HUES48 (cell line): ENCODE results near the gene WNT7B.

Experiments used
- H3K27ac ChIP-seq: one replicate; pipeline ENCODE4 v1.7.0; 2013; ENCODE audit warnings: low read depth, low read length, inconsistent platforms
- H3K27me3 ChIP-seq: 2 replicates; pipeline ENCODE4 v1.6.1; 2013; ENCODE audit warnings: mild to moderate bottlenecking, low read length; ENCODE audit not compliant: control insufficient read depth, insufficient read depth
- H3K36me3 ChIP-seq: 2 replicates; pipeline ENCODE4 v1.6.1; 2013; ENCODE audit warnings: low read length; ENCODE audit not compliant: control insufficient read depth, insufficient read depth
- H3K4me1 ChIP-seq: 2 replicates; pipeline ENCODE4 v1.6.1; 2013; ENCODE audit warnings: mild to moderate bottlenecking, low read length; ENCODE audit not compliant: control insufficient read depth, insufficient read depth
- H3K4me3 ChIP-seq: 2 replicates; pipeline ENCODE4 v1.5.1; 2013; ENCODE audit warnings: mild to moderate bottlenecking, low read depth, low read length
- H3K9ac ChIP-seq: 2 replicates; pipeline ENCODE4 v1.6.1; 2013; ENCODE audit warnings: mild to moderate bottlenecking, low read depth, low read length, moderate library complexity
- H3K9me3 ChIP-seq: 2 replicates; pipeline ENCODE4 v1.6.1; 2013; ENCODE audit warnings: low read length; ENCODE audit not compliant: control insufficient read depth, insufficient read depth

The WNT7B gene

DNA sequence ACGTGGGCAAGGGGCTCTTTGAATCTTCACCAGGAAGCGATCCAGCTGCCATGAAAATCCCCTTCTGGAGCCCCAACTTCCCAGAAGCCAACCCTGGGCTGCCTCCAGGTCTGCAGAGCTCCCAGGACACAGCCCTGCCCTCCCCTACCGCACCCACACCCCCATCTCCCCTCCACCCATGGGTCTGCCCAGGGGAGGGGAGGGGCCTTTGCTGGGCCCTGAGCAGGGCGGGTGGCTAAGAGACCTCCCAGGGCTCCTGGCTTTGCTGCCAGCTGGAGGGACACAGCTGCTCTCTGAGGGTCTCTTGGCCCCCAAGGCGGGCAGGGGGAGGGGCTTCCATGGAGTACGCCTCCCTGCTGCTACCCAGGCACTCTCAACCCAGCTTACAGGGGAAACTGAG lies 64.1 kb downstream of the WNT7B start:
- no peaks in the 10 kb centered on the region for H3K4me1 ChIP-seq
- H3K4me3 ChIP-seq, result no peak overlapping the region
- H3K9me3 ChIP-seq, result no peaks in the 10 kb centered on the region
- H3K9ac ChIP-seq, result no peak overlapping the region
- no peak overlapping the region for H3K27ac ChIP-seq
- no peaks in the 10 kb centered on the region for H3K27me3 ChIP-seq
- no peaks in the 10 kb centered on the region for H3K36me3 ChIP-seq

- no peaks in the 10 kb centered on the region for H3K9me3 ChIP-seq
- H3K27ac ChIP-seq, result no peak overlapping the region
- no peak overlapping the region for H3K4me3 ChIP-seq
- no peak overlapping the region for H3K9ac ChIP-seq
- H3K36me3 ChIP-seq, result no peaks in the 10 kb centered on the region
- no peaks in the 10 kb centered on the region for H3K4me1 ChIP-seq
- H3K27me3 ChIP-seq, result no peaks in the 10 kb centered on the region
These were observed 65.2 kb downstream of the WNT7B start for GRCh38 chr22:45911601-45912271.

DNA sequence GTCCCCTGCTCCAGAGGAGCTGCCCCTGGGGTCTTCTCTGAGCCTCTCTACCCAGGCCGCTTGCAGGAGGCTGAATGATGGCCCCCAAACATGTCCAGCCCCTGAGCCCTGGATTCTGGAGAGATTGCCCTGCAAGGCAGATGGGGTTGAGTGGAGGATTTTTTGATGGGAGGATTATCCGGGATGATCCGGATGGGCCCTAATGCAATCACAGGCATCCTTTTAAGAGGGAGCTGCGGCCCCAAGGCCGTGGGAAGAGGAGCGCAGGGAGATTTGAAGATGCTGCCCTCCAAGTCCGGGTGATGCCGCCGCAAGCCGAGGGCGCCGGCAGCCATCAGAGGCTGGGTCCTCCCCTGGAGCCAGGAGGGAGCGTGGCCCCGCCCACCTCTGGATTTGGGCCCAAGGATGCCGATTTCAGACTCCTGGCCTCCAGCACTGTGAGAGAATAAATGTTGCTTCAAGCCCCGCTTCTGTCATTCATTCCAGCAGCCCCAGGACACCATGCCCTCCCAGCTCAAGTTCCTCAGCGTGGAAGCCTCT lies 66.0 kb downstream of the WNT7B start:
- Histone ChIP-seq H3K9me3 (no peaks in the 10 kb centered on the region), H3K36me3 (no peaks in the 10 kb centered on the region), H3K27me3 (no peaks in the 10 kb centered on the region), H3K27ac (no peak overlapping the region), H3K9ac (no peak overlapping the region), H3K4me3 (no peak overlapping the region), H3K4me1 (no peaks in the 10 kb centered on the region)

DNA sequence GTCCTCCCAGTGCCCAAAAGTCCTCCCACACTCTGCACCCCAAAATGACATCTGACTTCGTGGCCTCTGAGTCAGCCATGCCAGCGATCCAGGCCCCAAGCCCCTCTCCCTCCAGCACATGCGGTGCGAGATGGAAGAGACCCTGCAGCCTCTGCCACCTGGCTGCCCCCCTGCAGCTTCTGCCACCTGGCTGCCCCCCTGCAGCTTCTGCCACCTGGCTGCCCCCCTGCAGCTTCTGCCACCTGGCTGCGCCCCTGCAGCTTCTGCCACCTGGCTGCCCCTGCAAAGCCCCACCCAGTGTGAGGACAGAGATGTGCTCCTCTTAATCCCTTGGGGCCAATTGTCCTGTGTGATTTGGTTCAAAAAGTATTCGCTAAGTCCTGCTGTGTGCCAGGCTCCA lies 68.0 kb downstream of the WNT7B start:
- Histone ChIP-seq H3K4me3 (no peak overlapping the region), H3K36me3 (no peaks in the 10 kb centered on the region), H3K27me3 (no peaks in the 10 kb centered on the region), H3K9me3 (no peaks in the 10 kb centered on the region), H3K9ac (no peak overlapping the region), H3K4me1 (no peaks in the 10 kb centered on the region), H3K27ac (no peak overlapping the region)

DNA sequence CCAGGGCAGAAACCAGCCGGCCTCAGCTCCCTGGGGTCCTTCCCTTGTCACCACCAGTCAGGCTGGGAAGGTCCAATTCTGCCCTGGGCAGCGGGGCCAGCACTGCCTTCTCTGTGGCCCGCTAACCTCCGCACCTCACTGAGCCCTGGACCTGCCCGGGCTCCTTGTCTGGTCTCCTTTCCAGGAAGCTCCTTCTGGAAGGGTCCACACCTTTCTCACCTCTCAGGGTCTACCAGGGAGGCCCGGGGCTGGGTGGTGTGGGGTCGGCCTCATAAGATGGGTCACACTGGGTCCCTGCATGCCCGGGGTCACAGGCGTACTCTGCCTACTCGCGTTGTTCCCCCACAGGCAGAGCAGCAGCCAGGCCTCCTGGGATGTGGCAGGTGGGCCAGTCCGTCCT lies 69.0 kb downstream of the WNT7B start:
- Histone ChIP-seq H3K27ac (no peak overlapping the region), H3K4me3 (no peak overlapping the region), H3K9ac (no peak overlapping the region), H3K4me1 (no peaks in the 10 kb centered on the region), H3K9me3 (no peaks in the 10 kb centered on the region), H3K27me3 (no peaks in the 10 kb centered on the region), H3K36me3 (no peaks in the 10 kb centered on the region)

GRCh38 chr22:45907378-45907777 lies 69.6 kb downstream of the WNT7B start:
- Histone ChIP-seq H3K9ac (no peak overlapping the region), H3K4me1 (no peaks in the 10 kb centered on the region), H3K36me3 (no peaks in the 10 kb centered on the region), H3K27ac (no peak overlapping the region), H3K4me3 (no peak overlapping the region), H3K9me3 (no peaks in the 10 kb centered on the region), H3K27me3 (no peaks in the 10 kb centered on the region)

DNA sequence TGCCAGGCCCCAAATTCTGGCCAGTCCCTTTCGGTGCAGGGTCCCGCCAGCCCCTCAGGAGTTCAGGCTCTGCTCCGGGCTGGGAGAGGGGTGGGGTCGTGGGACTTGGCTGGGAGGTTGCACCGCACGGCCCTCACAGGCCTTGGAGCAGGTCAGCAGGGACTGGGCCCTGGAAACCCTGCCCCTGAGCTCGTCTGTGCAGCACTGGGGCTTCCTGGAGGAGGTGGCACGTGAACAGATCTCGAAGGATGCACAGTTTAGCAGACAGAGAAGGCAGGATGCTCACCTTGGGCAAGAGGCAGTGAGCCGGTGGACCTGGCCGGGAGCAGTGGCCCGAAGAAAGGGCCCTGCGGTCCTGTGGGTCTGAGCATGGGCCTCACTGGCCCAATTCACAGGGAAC lies 70.0 kb downstream of the WNT7B start:
- no peak overlapping the region for H3K9ac ChIP-seq
- no peaks in the 10 kb centered on the region for H3K4me1 ChIP-seq
- no peaks in the 10 kb centered on the region for H3K27me3 ChIP-seq
- H3K36me3 ChIP-seq, result no peaks in the 10 kb centered on the region
- H3K9me3 ChIP-seq, result no peaks in the 10 kb centered on the region
- no peak overlapping the region for H3K27ac ChIP-seq
- no peak overlapping the region for H3K4me3 ChIP-seq

DNA sequence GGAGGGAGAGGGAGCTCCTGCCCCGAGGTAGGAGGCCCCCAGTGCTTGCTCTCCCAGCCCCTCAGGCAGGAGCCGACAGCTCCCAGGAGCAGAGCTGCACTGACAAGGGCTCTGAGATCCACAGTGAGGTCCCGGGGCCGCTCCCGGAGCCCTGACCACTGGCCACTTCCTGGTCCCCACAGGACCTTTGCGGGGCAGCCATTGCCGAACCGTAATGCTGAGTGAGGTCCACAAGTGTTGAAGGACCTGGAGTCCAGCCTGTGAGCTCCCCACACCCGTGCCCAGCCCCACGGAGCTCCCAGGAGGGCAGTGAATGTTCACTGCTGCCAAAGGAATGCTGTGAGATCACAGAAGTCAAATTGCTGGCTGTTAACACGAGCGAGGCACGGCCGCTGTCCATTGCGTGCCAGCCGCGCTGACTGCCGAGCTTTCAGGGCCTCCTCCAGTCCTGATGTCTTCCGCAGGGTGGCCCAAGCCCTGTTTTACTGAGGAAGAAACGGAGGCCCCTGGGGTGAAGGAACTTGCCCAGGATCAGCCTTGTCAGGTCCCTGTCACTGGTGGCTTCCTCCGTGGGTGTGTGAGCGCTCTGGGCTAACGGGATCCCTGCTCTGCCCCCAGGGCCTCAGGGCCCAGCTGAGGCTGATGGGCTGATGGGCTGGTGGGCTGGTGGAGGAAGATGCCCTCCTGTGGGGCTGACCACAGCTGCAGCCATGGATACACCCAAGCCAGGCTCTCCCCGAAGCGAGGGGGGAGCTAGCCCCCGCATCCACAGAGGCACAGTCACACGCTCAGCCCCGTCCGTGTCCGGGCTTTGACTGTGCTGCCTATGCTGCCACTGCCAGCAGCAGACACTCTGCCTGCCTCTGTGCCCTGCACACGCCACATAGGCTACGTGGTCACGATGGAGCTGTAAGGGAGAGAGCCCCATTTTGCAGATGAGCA lies 70.8 kb downstream of the WNT7B start:
- no peaks in the 10 kb centered on the region for H3K36me3 ChIP-seq
- no peaks in the 10 kb centered on the region for H3K9me3 ChIP-seq
- H3K27me3 ChIP-seq, result no peaks in the 10 kb centered on the region
- H3K4me3 ChIP-seq, result no peak overlapping the region
- H3K27ac ChIP-seq, result no peak overlapping the region
- H3K9ac ChIP-seq, result no peak overlapping the region
- no peaks in the 10 kb centered on the region for H3K4me1 ChIP-seq

DNA sequence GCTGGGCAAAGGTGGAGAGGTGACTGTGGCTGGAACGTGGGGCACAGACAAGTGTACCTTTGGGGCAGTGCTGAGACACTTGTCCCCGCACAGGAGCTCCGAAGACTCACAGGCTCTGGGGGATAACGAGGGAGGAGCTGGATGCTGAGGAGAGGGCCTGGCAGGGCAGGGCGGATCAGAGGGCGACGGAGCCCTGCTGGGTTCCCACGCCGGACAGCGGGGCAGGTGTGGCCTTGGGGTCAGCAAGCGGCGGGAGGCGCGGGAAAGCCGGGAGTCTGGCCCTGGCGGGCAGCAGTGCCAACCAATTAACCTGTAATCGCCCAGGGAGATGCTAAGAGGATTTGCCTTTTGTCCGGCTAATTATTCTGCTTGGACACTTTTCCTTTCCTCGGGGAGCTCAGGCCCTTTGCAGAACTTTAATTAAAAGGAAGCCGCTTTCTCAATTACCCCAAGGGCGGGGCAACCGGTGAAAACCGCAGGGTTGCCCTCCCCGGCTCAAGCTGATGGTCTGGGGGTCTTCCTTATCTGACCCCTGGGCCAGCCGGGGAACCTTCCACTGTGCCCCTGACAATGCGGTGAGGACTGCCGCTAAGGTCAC lies 71.5 kb downstream of the WNT7B start:
- no peaks in the 10 kb centered on the region for H3K27me3 ChIP-seq
- no peaks in the 10 kb centered on the region for H3K4me1 ChIP-seq
- H3K36me3 ChIP-seq, result no peaks in the 10 kb centered on the region
- H3K9me3 ChIP-seq, result no peaks in the 10 kb centered on the region
- no peak overlapping the region for H3K9ac ChIP-seq
- no peak overlapping the region for H3K27ac ChIP-seq
- no peak overlapping the region for H3K4me3 ChIP-seq

DNA sequence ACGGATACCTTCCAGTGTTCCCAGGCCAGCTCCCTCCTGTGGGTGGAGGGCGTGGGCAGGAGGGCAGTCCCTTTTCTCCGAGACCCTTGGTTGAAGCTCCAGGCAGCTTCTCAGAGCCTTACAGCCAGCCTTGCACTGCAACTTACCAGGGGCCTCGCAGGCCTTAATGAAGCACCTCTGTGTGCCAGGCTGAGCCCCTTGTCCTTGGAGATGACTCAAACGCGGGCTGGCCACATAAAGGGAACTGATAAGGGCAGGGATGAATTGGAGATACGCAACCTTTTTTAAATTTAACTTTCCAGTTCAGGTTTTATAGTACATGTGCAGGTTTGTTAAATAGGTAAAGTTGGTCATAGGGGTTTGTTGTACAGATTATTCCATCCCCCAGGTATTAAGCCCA lies 72.7 kb downstream of the WNT7B start:
- no peaks in the 10 kb centered on the region for H3K27me3 ChIP-seq
- no peak overlapping the region for H3K4me3 ChIP-seq
- H3K9me3 ChIP-seq, result no peaks in the 10 kb centered on the region
- no peak overlapping the region for H3K27ac ChIP-seq
- H3K9ac ChIP-seq, result no peak overlapping the region
- no peaks in the 10 kb centered on the region for H3K36me3 ChIP-seq
- no peaks in the 10 kb centered on the region for H3K4me1 ChIP-seq
